HAP-1 (cell line): ENCODE measurements around the gene CFH.
A peak's percentile ranks its signal among the peaks of the same experiment; 100 is the strongest.

Experiments
- DNase-seq, 2 experiments: peaks; one replicate each; pipeline ENCODE4 v3.0.0-alpha.2; 2016 to 2020; ENCODE audit warnings: low spot score in 2 of 2
- H3K27me3 ChIP-seq: fragments of 250-450 bp; sonication (Bioruptor Pico); 2 replicates; pipeline ENCODE4 v1.5.1; 2020; ENCODE audit warnings: low read depth, mild to moderate bottlenecking, moderate library complexity
- H3K36me3 ChIP-seq: fragments of 250-450 bp; sonication (Bioruptor Pico); replicated peaks from 2 replicates; pipeline ENCODE4 v1.5.1; 2020; ENCODE audit warnings: mild to moderate bottlenecking
- H3K4me1 ChIP-seq: fragments of 250-450 bp; sonication (Bioruptor Pico); 2 replicates; pipeline ENCODE4 v1.5.1; 2020; ENCODE audit warnings: mild to moderate bottlenecking
- H3K4me3 ChIP-seq: fragments of 250-450 bp; sonication (Bioruptor Pico); 2 replicates; pipeline ENCODE4 v1.5.1; 2020; ENCODE audit warnings: mild to moderate bottlenecking, moderate library complexity
- H3K9me3 ChIP-seq: fragments of 250-450 bp; sonication (Bioruptor Pico); 2 replicates; pipeline ENCODE4 v1.5.1; 2020; ENCODE audit warnings: mild to moderate bottlenecking, moderate library complexity
- in situ Hi-C: fragments of 300-500 bp; cut with MboI; formaldehyde crosslinking; loops from 3 replicates; pipeline ENCODE4 v1.14.3; 2020; ENCODE audit warnings: low sequenced_read_pairs, inconsistent platforms, mixed read lengths

Gene CFH

GRCh38 chr1:196650403-196650802 is 1.4 kb upstream of the CFH start:
- DNase-seq, result no peak
- Histone ChIP-seq H3K27me3 (no peaks in the 10 kb centered on the region), H3K9me3 (no peaks in the 10 kb centered on the region), H3K4me3 (no peak overlapping the region), H3K36me3 (no peaks in the 10 kb centered on the region), H3K4me1 (no peaks in the 10 kb centered on the region)
- in situ Hi-C loops, result loop anchor here (25.0 kb wide), 2 partner anchors 338 to 488 kb away; no protein-coding TSS in a partner anchor

GRCh38 chr1:196651079-196651478 is 764 bp upstream of the CFH start:
- no peak for DNase-seq
- Histone ChIP-seq H3K9me3 (no peaks in the 10 kb centered on the region), H3K27me3 (no peaks in the 10 kb centered on the region), H3K4me3 (no peak overlapping the region), H3K36me3 (no peaks in the 10 kb centered on the region), H3K4me1 (no peaks in the 10 kb centered on the region)
- in situ Hi-C loops, result loop anchor here (25.0 kb wide), 2 partner anchors 339 to 489 kb away; no protein-coding TSS in a partner anchor

- DNase-seq, result no peak
- in situ Hi-C loops, result loop anchor here (25.0 kb wide), 2 partner anchors 342 to 492 kb away; no protein-coding TSS in a partner anchor
- Histone ChIP-seq H3K36me3 (no peaks in the 10 kb centered on the region), H3K27me3 (no peaks in the 10 kb centered on the region), H3K4me3 (no peak overlapping the region), H3K9me3 (no peaks in the 10 kb centered on the region), H3K4me1 (no peaks in the 10 kb centered on the region)
These were observed 2.4 kb downstream of the CFH start for GRCh38 chr1:196654271-196654670.

GRCh38 chr1:196655071-196655470 is 3.2 kb downstream of the CFH start:
- Histone ChIP-seq H3K9me3 (no peaks in the 10 kb centered on the region), H3K27me3 (no peaks in the 10 kb centered on the region), H3K36me3 (no peaks in the 10 kb centered on the region), H3K4me1 (no peaks in the 10 kb centered on the region), H3K4me3 (no peak overlapping the region)
- in situ Hi-C loops, result loop anchor here (25.0 kb wide), 2 partner anchors 343 to 493 kb away; no protein-coding TSS in a partner anchor
- no peak for DNase-seq

GRCh38 chr1:196655494-196655893 is 3.7 kb downstream of the CFH start:
- in situ Hi-C loops, result loop anchor here (25.0 kb wide), 2 partner anchors 343 to 493 kb away; no protein-coding TSS in a partner anchor
- no peaks in the 10 kb centered on the region for H3K4me1 ChIP-seq
- H3K36me3 ChIP-seq, result no peaks in the 10 kb centered on the region
- H3K4me3 ChIP-seq, result no peak overlapping the region
- no peaks in the 10 kb centered on the region for H3K9me3 ChIP-seq
- H3K27me3 ChIP-seq, result no peaks in the 10 kb centered on the region
- no peak for DNase-seq

GRCh38 chr1:196659471-196659870 is 7.6 kb downstream of the CFH start:
- in situ Hi-C loops, result loop anchor here (25.0 kb wide), 2 partner anchors 347 to 497 kb away; no protein-coding TSS in a partner anchor
- Histone ChIP-seq H3K27me3 (no peaks in the 10 kb centered on the region), H3K4me1 (no peaks in the 10 kb centered on the region), H3K36me3 (no peaks in the 10 kb centered on the region), H3K9me3 (no peaks in the 10 kb centered on the region), H3K4me3 (no peak overlapping the region)
- no peak for DNase-seq

GRCh38 chr1:196660272-196660671 is 8.4 kb downstream of the CFH start:
- H3K4me3 ChIP-seq, result no peak overlapping the region
- in situ Hi-C loops, result loop anchor here (25.0 kb wide), 2 partner anchors 348 to 498 kb away; no protein-coding TSS in a partner anchor
- no peaks in the 10 kb centered on the region for H3K27me3 ChIP-seq
- DNase-seq, result no peak
- H3K9me3 ChIP-seq, result no peaks in the 10 kb centered on the region
- no peaks in the 10 kb centered on the region for H3K36me3 ChIP-seq
- no peaks in the 10 kb centered on the region for H3K4me1 ChIP-seq

- no peaks in the 10 kb centered on the region for H3K36me3 ChIP-seq
- H3K27me3 ChIP-seq, result no peaks in the 10 kb centered on the region
- in situ Hi-C loops, result loop anchor here (25.0 kb wide), 2 partner anchors 349 to 499 kb away; no protein-coding TSS in a partner anchor
- H3K4me1 ChIP-seq, result no peaks in the 10 kb centered on the region
- H3K9me3 ChIP-seq, result no peaks in the 10 kb centered on the region
- H3K4me3 ChIP-seq, result no peak overlapping the region
- DNase-seq, result peak; percentile 12 to 46
These were observed 9.0 kb downstream of the CFH start for GRCh38 chr1:196660852-196661251.

GRCh38 chr1:196661345-196661744 is 9.5 kb downstream of the CFH start:
- Histone ChIP-seq H3K36me3 (no peaks in the 10 kb centered on the region), H3K4me3 (no peak overlapping the region), H3K9me3 (no peaks in the 10 kb centered on the region), H3K4me1 (no peaks in the 10 kb centered on the region), H3K27me3 (no peaks in the 10 kb centered on the region)
- in situ Hi-C loops, result loop anchor here (25.0 kb wide), 2 partner anchors 349 to 499 kb away; no protein-coding TSS in a partner anchor
- DNase-seq, result no peak

GRCh38 chr1:196667131-196667530 is 15.3 kb downstream of the CFH start:
- in situ Hi-C loops, result loop anchor here (25.0 kb wide), 2 partner anchors 355 to 505 kb away; no protein-coding TSS in a partner anchor
- Histone ChIP-seq H3K4me3 (no peak overlapping the region), H3K9me3 (no peaks in the 10 kb centered on the region), H3K36me3 (no peaks in the 10 kb centered on the region), H3K27me3 (no peaks in the 10 kb centered on the region), H3K4me1 (no peaks in the 10 kb centered on the region)
- DNase-seq, result no peak

- in situ Hi-C loops, result loop anchor here (25.0 kb wide), 2 partner anchors 357 to 507 kb away; no protein-coding TSS in a partner anchor
- Histone ChIP-seq H3K27me3 (no peaks in the 10 kb centered on the region), H3K4me1 (no peaks in the 10 kb centered on the region)
These were observed 17.2 kb downstream of the CFH start for GRCh38 chr1:196669051-196669450.

GRCh38 chr1:196669693-196670092 is 17.9 kb downstream of the CFH start:
- no peak for DNase-seq
- no peaks in the 10 kb centered on the region for H3K4me1 ChIP-seq
- no peak overlapping the region for H3K4me3 ChIP-seq
- no peaks in the 10 kb centered on the region for H3K27me3 ChIP-seq
- no peaks in the 10 kb centered on the region for H3K9me3 ChIP-seq
- in situ Hi-C loops, result loop anchor here (25.0 kb wide), 2 partner anchors 357 to 507 kb away; no protein-coding TSS in a partner anchor
- no peaks in the 10 kb centered on the region for H3K36me3 ChIP-seq

More at GRCh38 chr1:196669051-196669450, 17.2 kb downstream of the CFH start:
- no peak overlapping the region for H3K4me3 ChIP-seq
- H3K36me3 ChIP-seq, result no peaks in the 10 kb centered on the region
- no peak for DNase-seq
- no peaks in the 10 kb centered on the region for H3K9me3 ChIP-seq

- in situ Hi-C loops, result loop anchor here (25.0 kb wide), 2 partner anchors 363 to 513 kb away; no protein-coding TSS in a partner anchor
- Histone ChIP-seq H3K4me3 (no peak overlapping the region), H3K4me1 (no peaks in the 10 kb centered on the region), H3K27me3 (no peaks in the 10 kb centered on the region), H3K36me3 (no peaks in the 10 kb centered on the region), H3K9me3 (no peaks in the 10 kb centered on the region)
- DNase-seq, result no peak
These were observed 23.1 kb downstream of the CFH start for GRCh38 chr1:196674908-196675307.

GRCh38 chr1:196677781-196678509 is 26.1 kb downstream of the CFH start:
- H3K4me1 ChIP-seq, result no peaks in the 10 kb centered on the region
- H3K27me3 ChIP-seq, result no peaks in the 10 kb centered on the region; the same call in 1 of the 2 replicates
- in situ Hi-C loops, result no loop called here
- H3K36me3 ChIP-seq, result no peaks in the 10 kb centered on the region
- DNase-seq, result no peak
- H3K9me3 ChIP-seq, result no peaks in the 10 kb centered on the region
- H3K4me3 ChIP-seq, result no peak overlapping the region
